Measurements from ENCODE around the gene CNTNAP2.

CNTNAP2 gene

GRCh38 chr7:146424084-146424483 lies 307.5 kb downstream of the CNTNAP2 start:
- H3K27me3 ChIP-seq (ENCODE audit: insufficient read depth, low read length): no peaks in the 10 kb centered on the region
- H3K4me3 ChIP-seq (ENCODE audit: low read length): no peak overlapping the region
- no peak overlapping the region for H3K27ac ChIP-seq (ENCODE audit: low read length)
- no peaks in the 10 kb centered on the region for H3K4me1 ChIP-seq (ENCODE audit: insufficient read depth, low read length)
- no peaks in the 10 kb centered on the region; the same call in 1 of the 2 replicates for H3K9me3 ChIP-seq (ENCODE audit: insufficient read depth, low read depth, low read length)
- no peaks in the 10 kb centered on the region for H3K36me3 ChIP-seq (ENCODE audit: insufficient read depth, low read depth, low read length)
- H3K9ac ChIP-seq (ENCODE audit: low read depth, low read length): no peak overlapping the region

- Histone ChIP-seq H3K9me3 (ENCODE audit: insufficient read depth, low read depth, low read length) (no peaks in the 10 kb centered on the region), H3K9ac (ENCODE audit: low read depth, low read length) (no peak overlapping the region), H3K36me3 (ENCODE audit: insufficient read depth, low read depth, low read length) (no peaks in the 10 kb centered on the region), H3K4me3 (ENCODE audit: low read length) (no peak overlapping the region), H3K4me1 (ENCODE audit: insufficient read depth, low read length) (peaks cover 2% of the 10 kb centered on the region; the same call in 1 of the 2 replicates), H3K27me3 (ENCODE audit: insufficient read depth, low read length) (no peaks in the 10 kb centered on the region), H3K27ac (ENCODE audit: low read length) (no peak overlapping the region)
Observed at GRCh38 chr7:146433501-146433900, 316.9 kb downstream of the CNTNAP2 start.

- Histone ChIP-seq H3K4me3 (ENCODE audit: low read length) (no peak overlapping the region), H3K4me1 (ENCODE audit: insufficient read depth, low read length) (no peaks in the 10 kb centered on the region), H3K9ac (ENCODE audit: low read depth, low read length) (no peak overlapping the region), H3K36me3 (ENCODE audit: insufficient read depth, low read depth, low read length) (no peaks in the 10 kb centered on the region), H3K9me3 (ENCODE audit: insufficient read depth, low read depth, low read length) (no peaks in the 10 kb centered on the region), H3K27me3 (ENCODE audit: insufficient read depth, low read length) (no peaks in the 10 kb centered on the region), H3K27ac (ENCODE audit: low read length) (no peak overlapping the region)
Observed at GRCh38 chr7:146443102-146443501, 326.5 kb downstream of the CNTNAP2 start.

- H3K4me3 ChIP-seq (ENCODE audit: low read length): no peak overlapping the region
- H3K36me3 ChIP-seq (ENCODE audit: insufficient read depth, low read depth, low read length): no peaks in the 10 kb centered on the region
- no peaks in the 10 kb centered on the region for H3K9me3 ChIP-seq (ENCODE audit: insufficient read depth, low read depth, low read length)
- H3K27me3 ChIP-seq (ENCODE audit: insufficient read depth, low read length): no peaks in the 10 kb centered on the region
- H3K9ac ChIP-seq (ENCODE audit: low read depth, low read length): no peak overlapping the region
- H3K4me1 ChIP-seq (ENCODE audit: insufficient read depth, low read length): no peaks in the 10 kb centered on the region
- H3K27ac ChIP-seq (ENCODE audit: low read length): no peak overlapping the region
Observed at GRCh38 chr7:146449625-146450024, 333.0 kb downstream of the CNTNAP2 start.

DNA sequence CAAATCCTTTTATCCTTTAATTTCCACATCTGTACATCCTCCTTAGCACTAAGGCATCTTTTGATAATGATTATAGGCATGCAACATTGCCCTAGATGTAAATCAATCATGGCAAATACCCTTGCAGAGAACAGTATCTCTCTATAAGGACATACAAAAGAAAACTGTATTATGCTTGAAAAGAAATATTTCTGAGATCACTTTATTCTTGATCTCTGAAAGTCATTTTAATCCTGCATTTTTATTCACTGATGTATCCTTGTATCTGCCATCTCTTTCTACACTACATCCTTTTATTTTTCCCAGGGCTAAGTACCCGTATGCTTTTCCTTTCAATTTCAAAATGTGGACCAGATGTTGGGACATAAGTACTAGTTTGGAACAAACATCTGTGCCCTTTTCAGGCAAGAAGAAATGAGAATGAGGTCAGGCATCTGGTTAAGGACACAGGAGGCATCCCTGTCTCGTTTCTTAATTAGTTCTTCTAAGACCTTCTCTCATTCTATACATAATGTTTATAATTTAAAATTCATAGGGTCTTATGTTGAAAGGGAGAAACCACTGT lies 338.6 kb downstream of the CNTNAP2 start:
- H3K27me3 ChIP-seq (ENCODE audit: insufficient read depth, low read length): no peaks in the 10 kb centered on the region
- no peak overlapping the region for H3K9ac ChIP-seq (ENCODE audit: low read depth, low read length)
- H3K9me3 ChIP-seq (ENCODE audit: insufficient read depth, low read depth, low read length): no peaks in the 10 kb centered on the region
- H3K27ac ChIP-seq (ENCODE audit: low read length): no peak overlapping the region
- no peaks in the 10 kb centered on the region for H3K4me1 ChIP-seq (ENCODE audit: insufficient read depth, low read length)
- no peak overlapping the region for H3K4me3 ChIP-seq (ENCODE audit: low read length)
- H3K36me3 ChIP-seq (ENCODE audit: insufficient read depth, low read depth, low read length): no peaks in the 10 kb centered on the region

- H3K4me3 ChIP-seq (ENCODE audit: low read length): no peak overlapping the region
- H3K9ac ChIP-seq (ENCODE audit: low read depth, low read length): no peak overlapping the region
- H3K27ac ChIP-seq (ENCODE audit: low read length): no peak overlapping the region
- H3K36me3 ChIP-seq (ENCODE audit: insufficient read depth, low read depth, low read length): no peaks in the 10 kb centered on the region
- no peaks in the 10 kb centered on the region for H3K9me3 ChIP-seq (ENCODE audit: insufficient read depth, low read depth, low read length)
- no peaks in the 10 kb centered on the region for H3K27me3 ChIP-seq (ENCODE audit: insufficient read depth, low read length)
- H3K4me1 ChIP-seq (ENCODE audit: insufficient read depth, low read length): no peaks in the 10 kb centered on the region
Observed at GRCh38 chr7:146479040-146479439, 362.4 kb downstream of the CNTNAP2 start.

- H3K9ac ChIP-seq (ENCODE audit: low read depth, low read length): no peak overlapping the region
- no peak overlapping the region for H3K27ac ChIP-seq (ENCODE audit: low read length)
- H3K4me1 ChIP-seq (ENCODE audit: insufficient read depth, low read length): no peaks in the 10 kb centered on the region
- 0 out of 2 replicates have a peak, but pooled peaks cover 5% of the 10 kb centered on the region for H3K9me3 ChIP-seq (ENCODE audit: insufficient read depth, low read depth, low read length)
- H3K4me3 ChIP-seq (ENCODE audit: low read length): no peak overlapping the region
- no peaks in the 10 kb centered on the region for H3K36me3 ChIP-seq (ENCODE audit: insufficient read depth, low read depth, low read length)
- H3K27me3 ChIP-seq (ENCODE audit: insufficient read depth, low read length): no peaks in the 10 kb centered on the region
Observed at GRCh38 chr7:146486519-146486918, 369.9 kb downstream of the CNTNAP2 start.

DNA sequence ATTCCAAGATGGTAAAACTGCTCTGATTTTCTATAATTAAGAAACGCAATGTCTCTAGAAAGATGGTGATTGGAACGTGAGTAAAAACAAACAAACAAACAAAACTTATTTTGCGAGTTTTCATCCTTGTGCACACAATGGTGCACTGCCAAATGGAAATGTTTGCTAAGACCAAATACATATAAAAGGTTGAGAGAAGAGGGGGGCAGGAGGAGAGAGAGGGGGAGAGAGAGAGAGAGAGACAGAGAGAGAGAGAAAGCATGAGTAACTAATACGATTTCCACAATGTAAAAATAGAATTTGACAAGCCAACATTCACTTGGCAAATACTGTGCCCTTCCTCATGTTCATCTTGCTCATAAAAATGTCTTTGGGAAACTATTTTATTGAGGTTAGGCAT lies 375.4 kb downstream of the CNTNAP2 start:
- Histone ChIP-seq H3K4me1 (ENCODE audit: insufficient read depth, low read length) (no peaks in the 10 kb centered on the region), H3K36me3 (ENCODE audit: insufficient read depth, low read depth, low read length) (no peaks in the 10 kb centered on the region), H3K9ac (ENCODE audit: low read depth, low read length) (no peak overlapping the region), H3K4me3 (ENCODE audit: low read length) (no peak overlapping the region), H3K27ac (ENCODE audit: low read length) (no peak overlapping the region), H3K9me3 (ENCODE audit: insufficient read depth, low read depth, low read length) (0 out of 2 replicates have a peak, but pooled peaks cover 5% of the 10 kb centered on the region), H3K27me3 (ENCODE audit: insufficient read depth, low read length) (no peaks in the 10 kb centered on the region)

GRCh38 chr7:146494952-146495596 lies 378.5 kb downstream of the CNTNAP2 start:
- H3K9ac ChIP-seq (ENCODE audit: low read depth, low read length): no peak overlapping the region
- H3K4me3 ChIP-seq (ENCODE audit: low read length): no peak overlapping the region
- no peaks in the 10 kb centered on the region for H3K27me3 ChIP-seq (ENCODE audit: insufficient read depth, low read length)
- peaks cover under 1% of the 10 kb centered on the region for H3K9me3 ChIP-seq (ENCODE audit: insufficient read depth, low read depth, low read length)
- H3K27ac ChIP-seq (ENCODE audit: low read length): no peak overlapping the region
- no peaks in the 10 kb centered on the region for H3K4me1 ChIP-seq (ENCODE audit: insufficient read depth, low read length)
- no peaks in the 10 kb centered on the region for H3K36me3 ChIP-seq (ENCODE audit: insufficient read depth, low read depth, low read length)

- H3K9me3 ChIP-seq (ENCODE audit: insufficient read depth, low read depth, low read length): peaks cover 5% of the 10 kb centered on the region
- no peak overlapping the region for H3K4me3 ChIP-seq (ENCODE audit: low read length)
- H3K27ac ChIP-seq (ENCODE audit: low read length): no peak overlapping the region
Observed at GRCh38 chr7:146496657-146497056, 380.1 kb downstream of the CNTNAP2 start.

DNA sequence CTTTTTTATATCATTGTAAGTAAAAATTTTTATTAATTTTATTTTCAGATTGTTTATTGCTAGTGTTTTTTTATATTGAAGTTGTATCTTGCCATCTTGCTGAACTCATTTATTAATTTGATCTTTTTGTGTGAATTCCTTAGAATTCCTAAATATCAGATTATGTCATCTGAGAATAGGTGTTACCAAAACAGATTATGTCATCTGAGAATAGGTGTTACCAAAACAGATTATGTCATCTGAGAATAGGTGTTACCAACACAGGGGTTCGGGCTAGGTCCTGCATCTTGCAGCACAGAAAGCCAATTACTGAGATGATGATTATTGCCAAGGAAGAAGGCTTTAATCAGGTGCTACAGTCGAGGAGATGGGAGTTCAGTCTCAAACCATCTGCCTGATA lies 383.4 kb downstream of the CNTNAP2 start:
- Histone ChIP-seq H3K9ac (ENCODE audit: low read depth, low read length) (no peak overlapping the region), H3K4me1 (ENCODE audit: insufficient read depth, low read length) (no peaks in the 10 kb centered on the region), H3K9me3 (ENCODE audit: insufficient read depth, low read depth, low read length) (peaks cover 30% of the 10 kb centered on the region), H3K36me3 (ENCODE audit: insufficient read depth, low read depth, low read length) (no peaks in the 10 kb centered on the region), H3K27me3 (ENCODE audit: insufficient read depth, low read length) (no peaks in the 10 kb centered on the region), H3K27ac (ENCODE audit: low read length) (no peak overlapping the region), H3K4me3 (ENCODE audit: low read length) (no peak overlapping the region)

More at GRCh38 chr7:146496657-146497056, 380.1 kb downstream of the CNTNAP2 start:
- Histone ChIP-seq H3K27me3 (ENCODE audit: insufficient read depth, low read length) (no peaks in the 10 kb centered on the region), H3K9ac (ENCODE audit: low read depth, low read length) (no peak overlapping the region), H3K36me3 (ENCODE audit: insufficient read depth, low read depth, low read length) (no peaks in the 10 kb centered on the region), H3K4me1 (ENCODE audit: insufficient read depth, low read length) (no peaks in the 10 kb centered on the region)

DNA sequence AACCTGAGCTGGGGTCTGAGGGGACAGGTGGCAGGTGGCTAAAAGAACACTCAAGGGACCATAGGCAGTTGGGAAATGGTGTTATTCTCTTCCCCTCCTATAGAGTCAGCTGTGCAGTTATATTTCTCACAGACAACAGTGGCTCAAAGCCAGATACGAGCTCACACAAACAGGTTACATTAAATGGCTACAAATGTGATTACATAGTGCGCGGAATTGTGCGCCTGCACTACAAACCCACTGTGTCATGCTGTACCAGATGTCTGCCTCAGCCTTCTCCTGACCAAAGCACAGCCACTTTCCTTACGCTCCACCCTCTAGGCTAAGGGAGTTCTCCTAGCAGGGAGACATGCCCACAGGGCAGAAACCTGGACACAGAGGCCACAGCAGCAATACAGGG lies 387.2 kb downstream of the CNTNAP2 start:
- Histone ChIP-seq H3K4me1 (ENCODE audit: insufficient read depth, low read length) (no peaks in the 10 kb centered on the region), H3K27me3 (ENCODE audit: insufficient read depth, low read length) (no peaks in the 10 kb centered on the region), H3K4me3 (ENCODE audit: low read length) (no peak overlapping the region)

More for the DNA sequence above, 387.2 kb downstream of the CNTNAP2 start:
- peaks cover 51% of the 10 kb centered on the region for H3K9me3 ChIP-seq (ENCODE audit: insufficient read depth, low read depth, low read length)
- H3K27ac ChIP-seq (ENCODE audit: low read length): no peak overlapping the region
- no peaks in the 10 kb centered on the region for H3K36me3 ChIP-seq (ENCODE audit: insufficient read depth, low read depth, low read length)
- no peak overlapping the region for H3K9ac ChIP-seq (ENCODE audit: low read depth, low read length)
